Measurements from ENCODE around the gene TMEM258.

The TMEM258 gene

GRCh38 chr11:61754534-61755482, 37.6 kb downstream of the TMEM258 start:
- no peak for DNase-seq

GRCh38 chr11:61753672-61754071, 38.7 kb downstream of the TMEM258 start:
- DNase-seq = no peak

GRCh38 chr11:61752925-61753521, 39.4 kb downstream of the TMEM258 start:
- DNase-seq = no peak

GRCh38 chr11:61752117-61752924, 40.1 kb downstream of the TMEM258 start, which contains the start of gene MYRF:
TSS of gene MYRF (plus strand) at chr11:61752636. CDS start at chr11:61752745, 109 bp downstream.
- no peak for DNase-seq

GRCh38 chr11:61751384-61751783, 41.0 kb downstream of the TMEM258 start:
- DNase-seq = no peak

GRCh38 chr11:61750631-61751273, 41.6 kb downstream of the TMEM258 start:
- DNase-seq = no peak

GRCh38 chr11:61749591-61750217, 42.7 kb downstream of the TMEM258 start:
- DNase-seq = no peak

- DNase-seq = no peak
Observed at GRCh38 chr11:61747967-61748285, 44.5 kb downstream of the TMEM258 start.

GRCh38 chr11:61747192-61747966, 45.0 kb downstream of the TMEM258 start:
- DNase-seq = no peak

- DNase-seq = no peak
Observed at GRCh38 chr11:61746442-61747191, 45.8 kb downstream of the TMEM258 start.

GRCh38 chr11:61745781-61746441, 46.5 kb downstream of the TMEM258 start:
- DNase-seq = no peak

- no peak for DNase-seq
Observed at GRCh38 chr11:61744609-61745156, 47.7 kb downstream of the TMEM258 start.

GRCh38 chr11:61744181-61744580, 48.2 kb downstream of the TMEM258 start:
- DNase-seq = no peak

- DNase-seq = no peak
Observed at GRCh38 chr11:61743486-61744095, 48.8 kb downstream of the TMEM258 start.

GRCh38 chr11:61742391-61742790, 50.0 kb downstream of the TMEM258 start:
- no peak for DNase-seq

GRCh38 chr11:61739966-61740365, 52.4 kb downstream of the TMEM258 start:
- no peak for DNase-seq

- no peak for DNase-seq
Observed at GRCh38 chr11:61739413-61739812, 53.0 kb downstream of the TMEM258 start.
